AG09319 (cell line): ENCODE results near the gene MAD1L1.

Experiments
- DNase-seq: peaks from one replicate; pipeline ENCODE4 v3.0.0-alpha.2; 2010; ENCODE audit warnings: low read depth; ENCODE audit errors: extremely low read depth
- CTCF ChIP-seq: IDR thresholded peaks from 2 replicates; pipeline ENCODE4 v1.5.1; 2011; ENCODE audit warnings: low read depth, mild to moderate bottlenecking, inconsistent platforms, low read length, moderate library complexity

MAD1L1 gene

GRCh38 chr7:1947586-1948217, 285.0 kb downstream of the MAD1L1 start:
- no peak for TF ChIP-seq CTCF
- DNase-seq, result no peak

GRCh38 chr7:1946773-1947450, 285.8 kb downstream of the MAD1L1 start:
- no peak for DNase-seq

GRCh38 chr7:1946025-1946772, 286.5 kb downstream of the MAD1L1 start:
- TF ChIP-seq CTCF, result no peak
- no peak for DNase-seq

More at GRCh38 chr7:1946773-1947450, 285.8 kb downstream of the MAD1L1 start:
- no peak for TF ChIP-seq CTCF

- no peak for TF ChIP-seq CTCF
- DNase-seq, result no peak
Measured at GRCh38 chr7:1945558-1945957, 287.2 kb downstream of the MAD1L1 start.

GRCh38 chr7:1944619-1945210, 288.0 kb downstream of the MAD1L1 start:
- no peak for TF ChIP-seq CTCF
- no peak for DNase-seq

GRCh38 chr7:1943933-1944618, 288.7 kb downstream of the MAD1L1 start:
- TF ChIP-seq CTCF, result no peak
- no peak for DNase-seq
